Measurements from ENCODE around the gene PRKN. TPM values are rescaled to one million over a fixed set of nuclear protein-coding genes. Genes with fewer than 3 reads are reported as not detected.

PRKN gene
- total and polyA plus RNA-seq, 2 donors (not counting 1 experiment from before 2014, with no cell fraction given): 0.43 to 4.6 TPM

GRCh38 chr6:162082520-162082919, 645.0 kb downstream of the PRKN start:
- Histone ChIP-seq H4K20me1 (ENCODE audit: control insufficient read depth, extremely low read depth, insufficient read depth, low read length) (no peaks in the 10 kb centered on the region), H3K4me3 (replicated peaks in 1 of 4; ENCODE audit: control extremely low read depth in 1 of 4, insufficient read depth in 1 of 4, low read depth in 3 of 4, low read length in 4 of 4) (no peak overlapping the region), H3K27me3 (ENCODE audit: control insufficient read depth, insufficient read depth, low read length) (no peaks in the 10 kb centered on the region), H3K4me2 (ENCODE audit: extremely low read depth, insufficient read depth, low read length) (no peak overlapping the region), H3K9ac (ENCODE audit: insufficient read depth, low read length) (no peak overlapping the region), H3K9me3 (ENCODE audit: control insufficient read depth, insufficient read depth, low read depth, low read length) (no peaks in the 10 kb centered on the region), H3K4me1 (ENCODE audit: control insufficient read depth, extremely low read depth, insufficient read depth, low read length) (no peaks in the 10 kb centered on the region), H3K27ac (ENCODE audit: insufficient read depth, low read length) (no peak overlapping the region), H3K79me2 (ENCODE audit: control insufficient read depth, insufficient read depth, low read length) (no peaks in the 10 kb centered on the region), H3K36me3 (ENCODE audit: control insufficient read depth, insufficient read depth, low read length) (no peaks in the 10 kb centered on the region), H2AFZ (ENCODE audit: low read length) (no peak overlapping the region)
- TF ChIP-seq EZH2 (IDR thresholded peaks at IDR 0.05; ENCODE audit: low read length, missing control alignments): no peak
- no peak for TF ChIP-seq CTCF (conservative IDR thresholded peaks at IDR 0.05 in 1 of 2, IDR thresholded peaks at IDR 0.05 in 1 of 2; ENCODE audit: low read depth in 1 of 2, low read length in 2 of 2)
- DNase-seq (ENCODE audit: low read depth in 2 of 2): no peak

- no peaks in the 10 kb centered on the region for H3K9me3 ChIP-seq (ENCODE audit: control insufficient read depth, insufficient read depth, low read depth, low read length)
- DNase-seq (ENCODE audit: low read depth in 2 of 2): no peak
- no peak overlapping the region for H2AFZ ChIP-seq (ENCODE audit: low read length)
- H3K4me2 ChIP-seq (ENCODE audit: extremely low read depth, insufficient read depth, low read length): no peak overlapping the region
- H3K27me3 ChIP-seq (ENCODE audit: control insufficient read depth, insufficient read depth, low read length): no peaks in the 10 kb centered on the region
- TF ChIP-seq CTCF (conservative IDR thresholded peaks at IDR 0.05 in 1 of 2, IDR thresholded peaks at IDR 0.05 in 1 of 2; ENCODE audit: low read depth in 1 of 2, low read length in 2 of 2) (no peak), EZH2 (IDR thresholded peaks at IDR 0.05; ENCODE audit: low read length, missing control alignments) (no peak)
- no peak overlapping the region for H3K9ac ChIP-seq (ENCODE audit: insufficient read depth, low read length)
- H3K4me1 ChIP-seq (ENCODE audit: control insufficient read depth, extremely low read depth, insufficient read depth, low read length): no peaks in the 10 kb centered on the region
- no peaks in the 10 kb centered on the region for H4K20me1 ChIP-seq (ENCODE audit: control insufficient read depth, extremely low read depth, insufficient read depth, low read length)
- H3K4me3 ChIP-seq (replicated peaks in 1 of 4; ENCODE audit: control extremely low read depth in 1 of 4, insufficient read depth in 1 of 4, low read depth in 3 of 4, low read length in 4 of 4): no peak overlapping the region
- H3K79me2 ChIP-seq (ENCODE audit: control insufficient read depth, insufficient read depth, low read length): no peaks in the 10 kb centered on the region
- H3K27ac ChIP-seq (ENCODE audit: insufficient read depth, low read length): no peak overlapping the region
- no peaks in the 10 kb centered on the region for H3K36me3 ChIP-seq (ENCODE audit: control insufficient read depth, insufficient read depth, low read length)
These were observed 648.9 kb downstream of the PRKN start for GRCh38 chr6:162078667-162079066.

- Histone ChIP-seq H3K9me3 (ENCODE audit: control insufficient read depth, insufficient read depth, low read depth, low read length) (no peaks in the 10 kb centered on the region), H3K9ac (ENCODE audit: insufficient read depth, low read length) (no peak overlapping the region), H3K4me2 (ENCODE audit: extremely low read depth, insufficient read depth, low read length) (no peak overlapping the region), H3K27ac (ENCODE audit: insufficient read depth, low read length) (no peak overlapping the region), H3K79me2 (ENCODE audit: control insufficient read depth, insufficient read depth, low read length) (no peaks in the 10 kb centered on the region), H3K4me1 (ENCODE audit: control insufficient read depth, extremely low read depth, insufficient read depth, low read length) (no peaks in the 10 kb centered on the region), H3K36me3 (ENCODE audit: control insufficient read depth, insufficient read depth, low read length) (no peaks in the 10 kb centered on the region), H2AFZ (ENCODE audit: low read length) (no peak overlapping the region), H3K4me3 (replicated peaks in 1 of 4; ENCODE audit: control extremely low read depth in 1 of 4, insufficient read depth in 1 of 4, low read depth in 3 of 4, low read length in 4 of 4) (no peak overlapping the region), H4K20me1 (ENCODE audit: control insufficient read depth, extremely low read depth, insufficient read depth, low read length) (no peaks in the 10 kb centered on the region), H3K27me3 (ENCODE audit: control insufficient read depth, insufficient read depth, low read length) (no peaks in the 10 kb centered on the region)
- no peak for DNase-seq (ENCODE audit: low read depth in 2 of 2)
- TF ChIP-seq CTCF (conservative IDR thresholded peaks at IDR 0.05 in 1 of 2, IDR thresholded peaks at IDR 0.05 in 1 of 2; ENCODE audit: low read depth in 1 of 2, low read length in 2 of 2) (no peak), EZH2 (IDR thresholded peaks at IDR 0.05; ENCODE audit: low read length, missing control alignments) (no peak)
These were observed 649.4 kb downstream of the PRKN start for GRCh38 chr6:162078126-162078525.

All from fibroblast of lung (primary cell).